Measurements from ENCODE around the gene ZNF524.
"Not testable (repeated sequence)": the region's sequence is repeated elsewhere in the genome, so short reads cannot be mapped to it uniquely, and the experiment has no call there.

Gene ZNF524

DNA sequence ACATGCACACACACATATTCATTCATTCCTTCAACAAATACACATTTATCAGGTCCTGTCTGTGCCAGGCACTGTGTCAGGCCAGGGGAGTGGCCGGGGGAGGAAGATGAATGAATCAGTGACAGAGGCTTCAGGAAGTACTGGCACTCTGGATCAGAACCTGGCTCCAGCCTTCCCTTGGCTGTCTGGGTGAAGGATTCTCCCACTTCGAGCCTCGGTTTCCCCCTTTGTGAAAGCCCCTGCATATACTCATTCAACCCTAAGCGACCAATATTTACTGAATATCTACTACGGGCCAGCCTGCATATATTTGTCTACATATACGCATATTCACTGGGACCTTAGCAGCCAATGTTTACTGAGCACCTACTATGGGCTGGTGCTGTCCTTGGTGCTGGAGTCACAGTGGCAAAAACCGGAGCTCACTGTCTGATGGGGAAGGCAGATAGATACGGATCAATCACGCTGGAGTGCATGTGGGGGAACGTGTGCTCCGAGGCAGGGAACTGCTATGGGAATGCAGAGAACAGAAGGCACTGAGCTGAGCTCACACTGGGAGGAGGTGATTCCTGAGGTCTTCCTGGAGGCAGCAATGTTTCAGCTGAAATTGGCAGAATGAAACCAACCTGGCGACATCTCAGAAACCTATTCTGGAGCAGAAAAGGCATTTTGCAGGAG lies 18.8 kb upstream of the ZNF524 start:
- no peak for DNase-seq (ENCODE audit: low read depth)

DNA sequence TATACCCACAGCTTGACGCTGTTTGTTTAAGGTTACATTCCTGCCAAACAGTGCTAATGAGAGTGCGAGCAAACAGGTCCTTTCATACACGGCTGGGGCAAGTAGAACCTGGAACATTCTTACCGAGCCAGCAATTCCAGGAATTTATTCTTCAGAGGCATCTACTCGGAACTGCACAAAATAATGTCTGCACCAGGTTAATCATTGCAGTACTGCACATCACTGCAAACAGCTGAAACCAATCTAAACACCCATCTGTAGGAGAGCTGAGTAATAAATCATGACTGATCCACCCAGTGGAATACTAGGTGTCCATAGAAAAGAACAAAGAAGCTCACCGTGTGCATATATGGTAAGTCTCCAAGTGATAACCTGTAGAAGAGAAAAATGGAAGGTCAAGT lies 18.3 kb upstream of the ZNF524 start:
- no peak for DNase-seq (ENCODE audit: low read depth)

DNA sequence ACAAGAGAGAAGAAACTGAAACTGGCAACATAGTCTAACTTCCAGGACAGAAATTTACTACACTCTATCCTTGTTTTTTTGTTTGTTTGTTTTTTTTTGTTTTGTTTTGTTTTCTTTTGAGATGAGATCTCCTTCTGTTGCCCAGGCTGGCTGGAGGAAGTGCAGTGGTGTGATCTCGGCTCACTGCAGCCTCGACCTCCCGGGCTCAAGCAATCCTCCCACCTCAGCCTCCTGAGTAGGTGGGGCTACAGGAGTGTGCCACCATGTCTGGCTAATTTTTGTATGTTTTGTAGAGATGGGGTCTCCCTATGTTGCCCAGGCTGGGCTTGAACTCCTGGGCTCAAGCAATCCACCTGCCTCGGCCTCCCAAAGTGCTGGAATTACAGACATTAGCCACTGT lies 17.8 kb upstream of the ZNF524 start:
- not testable (repeated sequence) for DNase-seq (ENCODE audit: low read depth)

- not testable (repeated sequence) for DNase-seq (ENCODE audit: low read depth)
Measured at GRCh38 chr19:55583897-55584296, 16.2 kb upstream of the ZNF524 start.

GRCh38 chr19:55584871-55585270 lies 15.2 kb upstream of the ZNF524 start:
- DNase-seq (ENCODE audit: low read depth), result no peak

DNA sequence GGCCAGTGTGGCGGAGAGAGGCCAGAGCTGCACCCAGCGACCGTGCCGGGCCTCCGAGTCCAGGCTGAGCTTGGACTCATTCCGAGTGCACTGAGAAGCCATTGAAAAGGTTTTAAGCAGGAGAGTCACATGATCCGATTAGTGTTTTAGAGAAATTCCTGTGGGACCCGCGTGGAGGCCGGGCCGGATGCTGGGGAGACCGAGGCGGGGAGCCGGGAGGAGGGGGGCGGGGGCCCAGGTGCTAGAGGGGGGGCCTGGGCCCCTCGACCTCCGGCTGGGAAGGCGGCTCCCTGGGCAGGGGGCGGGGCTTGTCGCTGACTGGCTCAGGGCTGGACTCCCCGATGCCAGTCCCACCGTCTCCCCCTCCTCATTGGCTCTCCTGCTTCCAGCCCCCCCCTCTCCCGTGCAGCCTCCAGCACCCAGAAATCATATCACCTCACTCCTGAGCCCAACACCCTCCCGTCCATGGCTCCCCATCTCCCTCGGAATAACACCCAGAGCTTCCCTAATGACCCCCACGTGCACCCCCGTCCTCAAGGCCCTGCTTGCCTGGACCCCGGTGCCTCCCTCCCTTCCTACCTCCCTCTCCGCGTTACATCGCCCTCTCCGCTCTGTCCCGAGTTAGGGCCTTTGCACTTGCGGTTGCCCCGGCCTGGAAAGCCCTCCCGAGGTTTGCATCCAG lies 14.3 kb upstream of the ZNF524 start:
- no peak for DNase-seq (ENCODE audit: low read depth)

GRCh38 chr19:55586976-55587668 lies 13.0 kb upstream of the ZNF524 start:
- DNase-seq (ENCODE audit: low read depth), result peak; percentile 53

- no peak for DNase-seq (ENCODE audit: low read depth)
Measured at GRCh38 chr19:55588738-55589137, 11.3 kb upstream of the ZNF524 start.

DNA sequence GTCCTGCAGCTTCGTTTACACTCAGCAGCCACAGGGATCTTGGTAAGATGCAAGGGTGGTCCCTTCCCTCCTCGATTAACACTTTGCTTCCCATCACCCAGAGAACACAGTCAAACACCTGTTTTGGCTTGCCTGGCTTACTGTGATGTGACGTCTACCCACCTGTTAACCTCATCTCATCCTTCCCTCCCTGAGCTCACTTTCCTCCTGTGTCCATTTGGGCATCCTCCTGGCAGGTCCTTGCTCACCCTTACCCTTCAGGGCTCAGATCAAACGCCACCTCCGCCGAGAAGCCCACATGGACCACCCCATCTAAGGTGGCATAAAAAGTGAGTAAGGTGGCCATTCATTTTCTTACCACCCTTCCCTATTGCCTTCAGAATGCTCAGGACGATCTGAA lies 10.0 kb upstream of the ZNF524 start:
- DNase-seq (ENCODE audit: low read depth), result no peak

- DNase-seq (ENCODE audit: low read depth), result no peak
Measured at GRCh38 chr19:55590617-55591016, 9.5 kb upstream of the ZNF524 start.

DNA sequence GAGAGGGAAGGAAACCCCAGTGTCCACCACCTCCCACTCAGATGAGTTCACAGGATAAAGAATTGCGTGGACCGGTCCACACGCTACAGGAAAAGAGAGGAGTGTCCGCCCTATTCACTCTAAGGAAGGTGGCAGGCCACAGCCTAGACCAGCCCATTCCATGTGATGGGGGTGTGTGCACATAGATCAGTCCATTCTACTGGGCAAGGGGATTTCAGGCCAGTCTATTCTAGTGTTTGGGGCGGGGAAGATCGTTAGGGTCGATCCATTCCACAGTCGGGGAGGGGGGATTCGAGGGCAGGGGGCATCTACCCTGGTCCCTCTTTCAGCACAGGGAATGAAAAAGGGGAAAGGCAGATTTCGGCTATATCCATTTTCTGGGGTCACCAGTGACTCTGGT lies 8.5 kb upstream of the ZNF524 start:
- DNase-seq (ENCODE audit: low read depth), result no peak

GRCh38 chr19:55592391-55593090 lies 7.5 kb upstream of the ZNF524 start:
- no peak for DNase-seq (ENCODE audit: low read depth)

DNA sequence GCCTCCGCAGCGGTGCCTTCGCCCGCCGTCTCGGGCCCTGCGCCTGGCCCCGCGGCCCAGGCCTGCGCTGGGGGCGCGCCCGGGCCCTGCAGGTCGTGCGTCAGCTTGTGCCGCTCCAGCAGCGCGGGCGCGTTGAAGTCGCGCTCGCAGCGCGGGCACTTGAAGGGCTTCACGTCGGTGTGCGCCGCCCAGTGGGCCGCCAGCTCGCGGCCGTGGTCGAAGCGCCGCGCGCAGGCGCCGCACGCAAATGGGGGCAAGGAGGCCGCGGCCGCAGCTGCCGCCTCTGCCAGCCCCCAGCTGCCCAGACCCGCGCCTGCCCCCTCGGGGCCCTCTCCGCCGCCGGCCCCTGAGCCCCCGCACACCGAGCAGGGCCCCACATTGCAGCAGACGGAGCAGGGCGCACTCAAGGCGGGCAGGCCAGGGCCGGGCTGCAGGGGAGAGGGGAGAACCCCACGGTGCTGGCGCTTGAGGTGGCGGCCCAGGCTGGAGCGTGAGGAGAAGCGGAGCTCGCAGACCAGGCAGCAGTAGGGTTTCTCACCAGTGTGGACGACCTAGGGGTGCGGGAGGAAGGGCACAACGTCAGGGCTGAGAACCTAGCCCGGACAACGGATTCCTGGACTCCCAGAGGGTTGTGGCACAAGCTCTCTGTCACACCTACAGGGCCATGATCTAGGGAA lies 6.9 kb upstream of the ZNF524 start:
- no peak for DNase-seq (ENCODE audit: low read depth)

DNA sequence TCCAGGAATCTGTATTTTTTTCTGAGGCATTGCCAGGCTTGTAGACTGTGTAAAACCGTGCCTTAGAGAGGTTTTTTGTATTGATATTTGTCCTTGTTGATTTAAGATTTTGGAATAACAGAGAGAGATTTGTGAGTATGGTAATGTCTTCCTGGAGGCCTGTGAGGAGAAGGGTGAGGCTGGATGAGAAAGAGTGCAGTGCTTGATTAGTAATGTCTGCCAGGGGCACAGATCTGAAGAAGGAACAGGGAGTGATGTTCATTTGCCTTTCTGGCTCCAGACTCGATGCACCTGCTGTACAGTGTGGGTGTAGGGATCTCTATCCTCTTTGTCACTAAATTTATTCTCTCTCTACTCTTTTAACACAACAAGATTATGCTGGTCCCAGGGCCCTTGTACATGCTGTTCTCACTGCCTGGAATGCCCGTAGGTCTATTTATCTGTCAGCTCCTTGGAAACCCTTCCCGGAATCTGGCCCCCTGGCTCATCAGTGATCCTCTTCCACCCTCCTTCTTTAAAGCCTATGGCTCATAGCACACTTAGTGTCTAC lies 5.0 kb upstream of the ZNF524 start:
- DNase-seq (ENCODE audit: low read depth), result no peak

- DNase-seq (ENCODE audit: low read depth), result no peak
Measured at GRCh38 chr19:55596304-55596703, 3.8 kb upstream of the ZNF524 start.

GRCh38 chr19:55597501-55597921 lies 2.6 kb upstream of the ZNF524 start:
- DNase-seq (ENCODE audit: low read depth), result no peak

DNA sequence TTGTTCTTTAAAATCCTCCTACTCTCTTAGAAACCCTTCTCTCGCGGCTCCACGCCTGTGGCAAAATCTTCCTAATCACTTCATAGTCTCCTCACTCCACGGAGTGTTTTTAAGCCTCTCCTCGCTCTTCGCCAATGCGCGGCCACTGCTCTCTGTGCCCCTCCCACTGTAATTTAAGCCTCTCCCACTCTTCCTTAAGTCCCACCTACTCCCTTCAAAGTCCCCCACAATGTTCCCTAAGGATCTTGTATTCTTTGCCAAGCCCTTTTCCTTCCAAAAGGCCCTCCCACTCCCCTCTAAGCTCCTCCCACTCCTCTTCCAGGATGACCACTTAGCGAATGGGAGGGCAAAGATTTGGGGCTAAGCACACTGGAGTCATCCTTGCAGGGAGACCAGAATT lies 2.1 kb upstream of the ZNF524 start:
- no peak for DNase-seq (ENCODE audit: low read depth)

- DNase-seq (ENCODE audit: low read depth), result peak; percentile 85
Measured at GRCh38 chr19:55598719-55599467, 1.2 kb upstream of the ZNF524 start.

GRCh38 chr19:55599468-55599841 lies 633 bp upstream of the ZNF524 start, which contains the start of gene FIZ1:
Gene FIZ1, minus strand, starts transcription at chr19:55599517. Its CDS starts 1,652 bp downstream, at chr19:55597865.
- DNase-seq (ENCODE audit: low read depth), result peak; percentile 98

GRCh38 chr19:55600662-55601028 lies 557 bp downstream of the ZNF524 start:
- no peak for DNase-seq (ENCODE audit: low read depth)

DNA sequence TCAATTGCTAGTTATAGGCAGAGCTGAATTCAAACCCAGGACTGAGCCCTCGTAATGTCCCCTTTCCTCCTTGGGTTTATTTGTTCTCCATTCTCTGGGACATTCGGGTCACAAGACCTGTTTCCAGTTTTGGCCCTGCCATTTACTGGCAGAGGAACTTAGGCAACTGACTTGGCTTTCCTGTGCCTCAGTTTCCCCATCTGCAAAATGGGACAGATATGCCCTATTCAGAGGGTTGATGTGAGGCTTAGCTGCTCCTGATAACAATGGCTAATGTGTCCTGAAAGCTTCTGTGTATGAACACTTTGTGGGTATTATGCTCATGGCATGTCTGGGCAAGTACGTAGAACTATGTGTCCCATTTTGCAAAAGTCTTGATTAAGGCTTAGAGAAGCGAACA lies 996 bp downstream of the ZNF524 start:
- no peak for DNase-seq (ENCODE audit: low read depth)

Data from GM04504 (cell line).